Neural progenitor cell (in vitro differentiated cells): Measurements from ENCODE around the gene DNAJB8. TPM values are rescaled to one million over a fixed set of nuclear protein-coding genes. Genes with fewer than 3 reads are reported as not detected.

Source experiments
- DNase-seq: peaks from one replicate; pipeline ENCODE4 v3.0.0-alpha.2; 2016; ENCODE audit warnings: low spot score
- H2AFZ ChIP-seq: fragments of 200-600 bp; sonication (generic); replicated peaks from 2 replicates; pipeline ENCODE4 v1.6.1; 2016; ENCODE audit warnings: antibody characterized with exemption
- H3F3A ChIP-seq: fragments of 200-600 bp; sonication (generic); 2 replicates; pipeline ENCODE4 v1.6.1; 2016; ENCODE audit warnings: antibody characterized with exemption, low read depth
- H3K27ac ChIP-seq: fragments of 200-600 bp; sonication (generic); 2 replicates; pipeline ENCODE4 v1.5.1; 2016; ENCODE audit warnings: mild to moderate bottlenecking
- H3K27me3 ChIP-seq: fragments of 200-600 bp; sonication (generic); 2 replicates; pipeline ENCODE4 v1.6.1; 2016; ENCODE audit warnings: mild to moderate bottlenecking, moderate library complexity
- H3K36me3 ChIP-seq: fragments of 200-600 bp; sonication (generic); 2 replicates; pipeline ENCODE4 v1.5.1; 2016
- H3K4me1 ChIP-seq: fragments of 200-600 bp; sonication (generic); 2 replicates; pipeline ENCODE4 v1.6.1; 2016; ENCODE audit warnings: mixed run types
- H3K4me2 ChIP-seq: fragments of 200-600 bp; sonication (generic); 2 replicates; pipeline ENCODE4 v1.6.1; 2016
- H3K4me3 ChIP-seq: fragments of 200-600 bp; sonication (generic); 2 replicates; pipeline ENCODE4 v1.5.1; 2016
- H3K79me2 ChIP-seq: fragments of 200-600 bp; sonication (generic); 2 replicates; pipeline ENCODE4 v1.6.1; 2016; ENCODE audit warnings: low read depth
- H3K9ac ChIP-seq: fragments of 200-600 bp; sonication (generic); 2 replicates; pipeline ENCODE4 v1.6.1; 2016
- H3K9me3 ChIP-seq: fragments of 200-600 bp; sonication (generic); 2 replicates; pipeline ENCODE4 v1.5.1; 2016; ENCODE audit warnings: low read depth
- H4K20me1 ChIP-seq: fragments of 200-600 bp; sonication (generic); 2 replicates; pipeline ENCODE4 v1.6.1; 2016; ENCODE audit warnings: low read depth
- H3K27ac Mint-ChIP-seq: 3 replicates; pipeline ENCODE4 v1.8.0; 2021; ENCODE audit warnings: mixed read lengths
- H3K27me3 Mint-ChIP-seq: 2 replicates; pipeline ENCODE4 v1.8.0; 2022; ENCODE audit warnings: low read depth, mild to moderate bottlenecking, inconsistent platforms, moderate library complexity, mixed read lengths; ENCODE audit not compliant: insufficient read depth
- H3K36me3 Mint-ChIP-seq: 3 replicates; pipeline ENCODE4 v1.8.0; 2021; ENCODE audit warnings: mixed read lengths
- H3K4me1 Mint-ChIP-seq: 3 replicates; pipeline ENCODE4 v1.8.0; 2021; ENCODE audit warnings: mixed read lengths
- H3K4me3 Mint-ChIP-seq: 3 replicates; pipeline ENCODE4 v1.8.0; 2021; ENCODE audit warnings: mild to moderate bottlenecking, moderate library complexity, mixed read lengths
- H3K9me3 Mint-ChIP-seq: 3 replicates; pipeline ENCODE4 v1.8.0; 2020; ENCODE audit warnings: mixed read lengths
- EZH2 ChIP-seq: fragments of 200-600 bp; sonication (generic); IDR thresholded peaks from 2 replicates; pipeline ENCODE4 v1.6.1; 2017; ENCODE audit warnings: antibody characterized with exemption, mild to moderate bottlenecking, moderate library complexity
- EZH2phosphoT487 ChIP-seq: fragments of 200-600 bp; sonication (generic); IDR thresholded peaks from 2 replicates; pipeline ENCODE4 v1.6.1; 2017; ENCODE audit warnings: antibody characterized with exemption
- total RNA-seq: library from RNA; depleted of rRNA; stranded (reverse); fragments of >200 nt; gene quantifications from 2 replicates; pipeline ENCODE4 v1.2.3, GENCODE V29; 2015; ENCODE audit warnings: low replicate concordance
- TF ChIP-seq, protein P1 (sequence below): fragments of 200-600 bp; sonication (generic); IDR thresholded peaks from 2 replicates; pipeline ENCODE4 v1.5.1; 2017; ENCODE audit warnings: antibody characterized with exemption, mild to moderate bottlenecking

DNAJB8 gene
- total RNA-seq, 1 donor from 2014 or later, result not detected

DNA sequence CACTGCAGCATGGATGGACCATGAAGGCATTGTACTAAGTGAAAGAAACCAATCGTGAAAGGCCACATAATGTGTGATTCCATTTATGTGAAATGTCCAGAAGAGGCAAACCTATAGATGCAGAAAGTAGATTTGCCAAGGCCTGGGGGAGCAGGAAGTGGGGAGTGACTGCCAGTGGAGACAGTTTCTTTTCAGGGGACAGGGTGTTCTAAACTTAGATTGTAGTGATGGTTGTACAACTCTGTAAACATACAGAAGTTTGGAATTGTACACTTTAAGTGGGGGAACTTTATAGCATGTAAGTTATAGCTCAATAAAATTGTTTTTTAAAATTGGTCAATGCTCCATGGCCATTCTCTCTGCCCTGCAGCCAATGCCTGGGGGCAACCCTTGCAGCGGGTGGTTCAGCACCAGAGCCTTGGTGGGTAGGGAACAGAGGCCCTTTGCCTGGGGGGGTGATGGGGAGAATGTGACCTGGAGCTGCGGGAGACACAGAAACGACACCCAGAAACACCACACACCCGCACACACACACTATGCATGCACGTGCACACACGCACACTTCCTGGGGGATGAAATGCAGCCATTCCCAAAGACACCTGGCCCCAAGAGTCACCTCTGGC is 43.1 kb downstream of the DNAJB8 start:
- Histone ChIP-seq H3K4me2 (no peak overlapping the region), H3F3A (peaks cover 9% of the 10 kb centered on the region), H3K27me3 (peaks cover 44% of the 10 kb centered on the region), H3K36me3 (no peaks in the 10 kb centered on the region), H2AFZ (no peak overlapping the region), H4K20me1 (peaks cover 14% of the 10 kb centered on the region), H3K4me3 (no peak overlapping the region), H3K9ac (no peak overlapping the region), H3K4me1 (peaks cover 3% of the 10 kb centered on the region), H3K79me2 (no peaks in the 10 kb centered on the region), H3K9me3 (no peaks in the 10 kb centered on the region), H3K27ac (no peak overlapping the region)
- no peak overlapping the region for H3K27ac Mint-ChIP-seq
- no peaks in the 10 kb centered on the region for H3K9me3 Mint-ChIP-seq
- TF ChIP-seq EZH2 (no peak), EZH2phosphoT487 (no peak)
- TF ChIP-seq, protein P1, sequence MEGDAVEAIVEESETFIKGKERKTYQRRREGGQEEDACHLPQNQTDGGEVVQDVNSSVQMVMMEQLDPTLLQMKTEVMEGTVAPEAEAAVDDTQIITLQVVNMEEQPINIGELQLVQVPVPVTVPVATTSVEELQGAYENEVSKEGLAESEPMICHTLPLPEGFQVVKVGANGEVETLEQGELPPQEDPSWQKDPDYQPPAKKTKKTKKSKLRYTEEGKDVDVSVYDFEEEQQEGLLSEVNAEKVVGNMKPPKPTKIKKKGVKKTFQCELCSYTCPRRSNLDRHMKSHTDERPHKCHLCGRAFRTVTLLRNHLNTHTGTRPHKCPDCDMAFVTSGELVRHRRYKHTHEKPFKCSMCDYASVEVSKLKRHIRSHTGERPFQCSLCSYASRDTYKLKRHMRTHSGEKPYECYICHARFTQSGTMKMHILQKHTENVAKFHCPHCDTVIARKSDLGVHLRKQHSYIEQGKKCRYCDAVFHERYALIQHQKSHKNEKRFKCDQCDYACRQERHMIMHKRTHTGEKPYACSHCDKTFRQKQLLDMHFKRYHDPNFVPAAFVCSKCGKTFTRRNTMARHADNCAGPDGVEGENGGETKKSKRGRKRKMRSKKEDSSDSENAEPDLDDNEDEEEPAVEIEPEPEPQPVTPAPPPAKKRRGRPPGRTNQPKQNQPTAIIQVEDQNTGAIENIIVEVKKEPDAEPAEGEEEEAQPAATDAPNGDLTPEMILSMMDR, result no peak
- H3K27me3 Mint-ChIP-seq, result peaks cover 9% of the 10 kb centered on the region
- H3K4me3 Mint-ChIP-seq, result peak overlapping the region; percentile 0
- no peak for DNase-seq
- H3K36me3 Mint-ChIP-seq, result peaks cover 4% of the 10 kb centered on the region
- peaks cover 17% of the 10 kb centered on the region for H3K4me1 Mint-ChIP-seq

DNA sequence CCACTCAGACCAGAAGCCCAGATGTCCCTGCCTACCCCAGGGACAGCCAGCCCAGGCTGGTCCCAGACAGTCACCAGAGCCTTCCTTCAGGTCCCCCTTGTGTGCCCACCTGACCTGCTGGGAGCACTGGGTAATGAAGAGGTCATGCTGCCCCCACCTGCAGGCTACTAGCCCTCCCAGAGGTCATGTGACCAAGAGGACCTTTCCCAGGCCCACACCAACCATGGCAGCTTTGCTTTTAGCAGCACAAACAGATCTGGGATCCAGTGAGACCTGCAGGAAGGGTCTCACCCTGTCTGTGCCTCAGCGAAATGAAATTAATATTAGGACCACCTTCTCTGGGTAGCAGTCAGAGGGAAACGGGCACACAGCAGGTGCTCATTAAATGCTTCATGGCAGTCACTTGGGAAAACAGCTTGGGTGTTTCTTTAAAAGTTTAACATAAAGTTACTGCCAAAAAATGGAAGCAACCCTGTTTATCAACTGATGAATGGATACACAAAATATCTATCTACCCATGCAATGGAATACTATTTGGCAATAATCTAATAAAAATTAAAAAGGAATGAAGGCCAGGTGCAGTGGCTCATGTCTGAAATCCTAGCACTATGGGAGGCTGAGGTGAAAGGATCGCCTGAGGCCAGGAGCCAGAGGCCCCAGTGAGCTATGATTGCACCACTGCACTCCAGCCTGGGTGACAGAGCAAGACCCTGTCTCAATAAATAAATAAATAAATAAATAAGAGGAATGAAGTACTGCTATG is 43.7 kb downstream of the DNAJB8 start:
- Mint-ChIP-seq H3K27me3 (peaks cover 9% of the 10 kb centered on the region), H3K27ac (no peak overlapping the region), H3K9me3 (no peaks in the 10 kb centered on the region), H3K4me1 (peaks cover 11% of the 10 kb centered on the region), H3K4me3 (no peak overlapping the region), H3K36me3 (peaks cover 4% of the 10 kb centered on the region)
- no peaks in the 10 kb centered on the region for H3K79me2 ChIP-seq
- peaks cover 9% of the 10 kb centered on the region for H3F3A ChIP-seq
- H3K9me3 ChIP-seq, result no peaks in the 10 kb centered on the region
- H3K4me2 ChIP-seq, result no peak overlapping the region
- peaks cover 3% of the 10 kb centered on the region for H3K4me1 ChIP-seq
- H3K36me3 ChIP-seq, result no peaks in the 10 kb centered on the region
- H3K4me3 ChIP-seq, result no peak overlapping the region
- no peak for DNase-seq
- TF ChIP-seq EZH2phosphoT487, result no peak
- no peak for TF ChIP-seq EZH2
- TF ChIP-seq, protein P1, result no peak
- peaks cover 37% of the 10 kb centered on the region for H3K27me3 ChIP-seq
- H3K27ac ChIP-seq, result no peak overlapping the region
- H2AFZ ChIP-seq, result no peak overlapping the region
- H4K20me1 ChIP-seq, result peaks cover 13% of the 10 kb centered on the region
- no peak overlapping the region for H3K9ac ChIP-seq

DNA sequence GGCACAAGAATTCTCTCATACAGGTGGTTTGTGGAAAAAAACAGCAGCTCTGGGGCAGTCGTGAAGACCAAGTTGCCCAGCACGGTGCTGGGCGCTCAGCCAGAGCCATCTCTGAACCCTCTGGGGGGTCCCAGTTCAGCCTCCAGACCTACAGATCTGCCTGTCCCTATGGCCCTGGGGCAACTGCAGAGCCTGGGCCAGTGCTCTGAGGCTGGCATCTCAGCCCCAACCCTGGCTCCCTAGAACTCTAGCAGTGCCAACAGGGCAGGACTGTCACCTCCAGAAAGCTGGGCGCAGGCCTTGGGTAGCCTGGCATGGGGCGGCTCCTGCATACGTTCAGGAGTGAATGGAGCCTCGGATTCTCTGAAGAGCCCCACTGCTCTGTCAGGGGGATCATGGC is 44.7 kb downstream of the DNAJB8 start:
- no peak for DNase-seq
- Mint-ChIP-seq H3K27ac (no peak overlapping the region), H3K27me3 (peaks cover 7% of the 10 kb centered on the region)

More for the DNA sequence above, 44.7 kb downstream of the DNAJB8 start:
- Histone ChIP-seq H3F3A (peaks cover 2% of the 10 kb centered on the region), H2AFZ (no peak overlapping the region), H3K4me2 (no peak overlapping the region), H3K4me1 (peaks cover 3% of the 10 kb centered on the region), H3K9ac (no peak overlapping the region), H3K36me3 (no peaks in the 10 kb centered on the region), H3K4me3 (no peak overlapping the region), H3K27ac (no peak overlapping the region), H3K79me2 (no peaks in the 10 kb centered on the region), H3K9me3 (no peaks in the 10 kb centered on the region), H3K27me3 (peaks cover 27% of the 10 kb centered on the region), H4K20me1 (peaks cover 3% of the 10 kb centered on the region)
- TF ChIP-seq, protein P1, result no peak
- no peak for TF ChIP-seq EZH2phosphoT487
- no peak for TF ChIP-seq EZH2
- no peaks in the 10 kb centered on the region for H3K9me3 Mint-ChIP-seq
- H3K36me3 Mint-ChIP-seq, result peaks cover 4% of the 10 kb centered on the region
- no peak overlapping the region for H3K4me3 Mint-ChIP-seq
- H3K4me1 Mint-ChIP-seq, result peaks cover 4% of the 10 kb centered on the region
